Measurements from ENCODE around the gene LRRC71. TPM values are rescaled to one million over a fixed set of nuclear protein-coding genes. Genes with fewer than 3 reads are reported as not detected.

The LRRC71 gene
- total and polyA plus RNA-seq, 10 donors = 0.03 to 0.51 (median 0.33) TPM; not detected in 4

DNA sequence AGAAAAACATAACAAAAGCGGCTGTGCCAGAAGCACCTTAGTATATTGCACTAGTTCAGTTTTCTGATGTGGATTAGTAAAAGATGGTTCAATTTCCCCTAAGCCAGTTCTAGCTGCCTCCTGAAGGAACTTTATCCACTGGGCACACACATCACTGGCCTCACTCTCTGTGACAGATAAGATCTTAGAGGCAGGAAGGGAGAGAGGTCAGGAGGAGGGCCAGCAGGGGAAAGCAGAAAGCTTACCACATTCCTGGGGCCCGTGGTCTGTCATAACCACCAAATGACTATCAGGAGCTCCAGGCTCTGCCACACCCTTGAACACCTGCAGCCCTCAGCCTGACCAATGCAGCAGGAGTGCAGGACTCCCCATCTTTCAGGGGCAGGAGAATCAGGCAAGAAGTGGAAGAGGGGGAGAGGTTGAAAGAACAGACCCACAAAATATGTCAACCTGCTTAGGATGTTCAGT, 37.8 kb downstream of the LRRC71 start:
- H3K4me1 ChIP-seq = peaks cover 0 to 17% (median 3%) of the 10 kb centered on the region in 6 donors
- no peak for DNase-seq
- 51 to 63% (median 55%) methylated on average over 2 of the region's 2 CpGs for WGBS, 5 donors
- H3K9me3 ChIP-seq = no peaks in the 10 kb centered on the region
- peaks cover 3 to 100% (median 48%) of the 10 kb centered on the region in 6 donors for H3K36me3 ChIP-seq
- H3K4me3 ChIP-seq = no peak overlapping the region
- no peaks in the 10 kb centered on the region for H3K27me3 ChIP-seq (replicated peaks in 1 of 7)
- H3K27ac ChIP-seq = no peak overlapping the region
- TF ChIP-seq POLR2A (IDR thresholded peaks at IDR 0.05) (no peak), POLR2AphosphoS5 (IDR thresholded peaks at IDR 0.05) (no peak)
- TF ChIP-seq, protein P1, sequence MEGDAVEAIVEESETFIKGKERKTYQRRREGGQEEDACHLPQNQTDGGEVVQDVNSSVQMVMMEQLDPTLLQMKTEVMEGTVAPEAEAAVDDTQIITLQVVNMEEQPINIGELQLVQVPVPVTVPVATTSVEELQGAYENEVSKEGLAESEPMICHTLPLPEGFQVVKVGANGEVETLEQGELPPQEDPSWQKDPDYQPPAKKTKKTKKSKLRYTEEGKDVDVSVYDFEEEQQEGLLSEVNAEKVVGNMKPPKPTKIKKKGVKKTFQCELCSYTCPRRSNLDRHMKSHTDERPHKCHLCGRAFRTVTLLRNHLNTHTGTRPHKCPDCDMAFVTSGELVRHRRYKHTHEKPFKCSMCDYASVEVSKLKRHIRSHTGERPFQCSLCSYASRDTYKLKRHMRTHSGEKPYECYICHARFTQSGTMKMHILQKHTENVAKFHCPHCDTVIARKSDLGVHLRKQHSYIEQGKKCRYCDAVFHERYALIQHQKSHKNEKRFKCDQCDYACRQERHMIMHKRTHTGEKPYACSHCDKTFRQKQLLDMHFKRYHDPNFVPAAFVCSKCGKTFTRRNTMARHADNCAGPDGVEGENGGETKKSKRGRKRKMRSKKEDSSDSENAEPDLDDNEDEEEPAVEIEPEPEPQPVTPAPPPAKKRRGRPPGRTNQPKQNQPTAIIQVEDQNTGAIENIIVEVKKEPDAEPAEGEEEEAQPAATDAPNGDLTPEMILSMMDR (IDR thresholded peaks at IDR 0.05 in 8 of 11, conservative IDR thresholded peaks at IDR 0.05 in 3 of 11) = no peak
- intact Hi-C loops (cut with DNase I; ENCODE audit: low total_unique reads) = loop anchor here (10.0 kb wide), 1 partner anchor 77 kb away; no protein-coding TSS in a partner anchor

DNA sequence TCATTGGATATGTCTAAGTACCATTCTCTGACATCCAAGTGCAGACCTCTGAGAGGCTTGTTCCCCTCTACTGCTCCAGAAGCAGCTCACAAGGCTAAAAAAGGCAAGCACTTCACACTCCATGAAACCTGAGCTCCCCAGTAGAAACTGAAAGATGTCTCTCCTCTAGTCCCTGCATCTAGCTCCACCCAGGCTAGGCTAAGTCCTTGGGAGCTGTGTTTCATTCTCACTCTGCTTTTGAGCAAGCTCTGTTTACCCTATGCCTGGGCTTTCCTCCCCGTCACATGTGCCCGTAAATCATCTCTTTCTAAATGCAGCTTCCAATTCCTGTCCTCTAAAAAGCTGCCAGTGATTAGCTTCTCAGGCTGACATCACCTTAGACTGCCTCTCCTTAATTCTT, 39.0 kb downstream of the LRRC71 start:
- no peak for TF ChIP-seq POLR2A (IDR thresholded peaks at IDR 0.05)
- no peak for TF ChIP-seq POLR2AphosphoS5 (IDR thresholded peaks at IDR 0.05)
- TF ChIP-seq, protein P1 (IDR thresholded peaks at IDR 0.05 in 8 of 11, conservative IDR thresholded peaks at IDR 0.05 in 3 of 11) = no peak
- Histone ChIP-seq H3K4me3 (no peak overlapping the region), H3K9me3 (no peaks in the 10 kb centered on the region), H3K4me1 (peaks cover 0 to 29% (median 12%) of the 10 kb centered on the region in 6 donors), H3K27me3 (replicated peaks in 1 of 7) (no peaks in the 10 kb centered on the region), H3K27ac (no peak overlapping the region), H3K36me3 (peaks cover 3 to 89% (median 48%) of the 10 kb centered on the region in 6 donors)
- no peak for DNase-seq
- intact Hi-C loops (cut with DNase I; ENCODE audit: low total_unique reads) = loop anchor here (10.0 kb wide), 1 partner anchor 75 kb away; no protein-coding TSS in a partner anchor
- WGBS, 5 donors = 68 to 86% (median 81%) methylated on average over 2 of the region's 2 CpGs

DNA sequence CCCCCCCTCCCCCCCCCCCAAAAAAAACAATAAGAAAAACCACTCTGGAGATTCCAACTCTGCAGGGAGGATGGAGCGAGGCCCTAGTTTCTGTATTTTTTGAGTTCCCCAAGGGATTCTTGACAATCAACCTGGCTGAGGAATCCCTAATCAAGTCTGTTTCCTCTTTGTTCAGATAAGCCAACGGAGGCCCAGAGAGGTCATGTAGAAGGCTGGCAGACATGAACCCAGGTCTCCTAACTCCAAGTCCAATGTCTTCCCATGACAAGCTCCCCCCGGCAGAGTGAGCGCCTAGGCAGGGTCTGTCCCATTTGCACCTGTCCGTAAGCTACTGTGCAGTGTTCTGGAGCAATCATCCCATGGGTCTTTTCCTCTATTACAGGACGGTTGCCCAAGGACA, 39.5 kb downstream of the LRRC71 start:
- Histone ChIP-seq H3K36me3 (peaks cover 3 to 84% (median 44%) of the 10 kb centered on the region in 6 donors), H3K4me3 (no peak overlapping the region), H3K9me3 (no peaks in the 10 kb centered on the region), H3K27ac (no peak overlapping the region), H3K4me1 (peaks cover 0 to 29% (median 12%) of the 10 kb centered on the region in 6 donors), H3K27me3 (replicated peaks in 1 of 7) (no peaks in the 10 kb centered on the region)
- no peak for DNase-seq
- intact Hi-C loops (cut with DNase I; ENCODE audit: low total_unique reads) = loop anchor here (10.0 kb wide), 1 partner anchor 75 kb away; no protein-coding TSS in a partner anchor
- TF ChIP-seq POLR2AphosphoS5 (IDR thresholded peaks at IDR 0.05) (no peak), POLR2A (IDR thresholded peaks at IDR 0.05) (no peak)
- TF ChIP-seq, protein P1 (IDR thresholded peaks at IDR 0.05 in 8 of 11, conservative IDR thresholded peaks at IDR 0.05 in 3 of 11) = no peak
- WGBS, 5 donors = 76 to 86% (median 82%) methylated on average over 6 of the region's 6 CpGs

DNA sequence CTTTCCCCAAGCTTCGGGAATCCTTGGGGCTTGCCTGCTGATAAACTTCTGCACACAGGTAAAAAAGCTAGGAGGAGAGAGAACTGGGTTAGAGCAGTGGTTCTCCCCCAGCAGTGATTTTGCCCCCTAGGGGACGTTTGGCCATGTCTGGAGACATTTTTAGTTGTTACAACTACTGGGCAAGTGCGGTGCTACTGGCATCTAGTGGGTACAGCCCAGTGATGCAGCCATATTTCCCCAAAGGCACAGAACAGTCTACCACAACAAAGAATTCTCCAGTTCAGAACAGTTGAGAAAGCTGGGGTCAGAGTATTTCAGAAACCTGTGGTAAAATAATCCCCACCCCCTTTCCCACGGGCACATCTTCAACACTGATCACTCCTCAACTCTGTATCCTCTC, 41.3 kb downstream of the LRRC71 start:
- H3K9me3 ChIP-seq = no peaks in the 10 kb centered on the region
- DNase-seq = no peak
- 49 to 66% (median 61%) methylated on average over 4 of the region's 4 CpGs for WGBS, 5 donors
- peaks cover 3 to 72% (median 27%) of the 10 kb centered on the region in 6 donors for H3K36me3 ChIP-seq
- H3K4me3 ChIP-seq = no peak overlapping the region
- intact Hi-C loops (cut with DNase I; ENCODE audit: low total_unique reads) = no loop called here
- TF ChIP-seq POLR2A (IDR thresholded peaks at IDR 0.05) = no peak
- TF ChIP-seq, protein P1 (IDR thresholded peaks at IDR 0.05 in 8 of 11, conservative IDR thresholded peaks at IDR 0.05 in 3 of 11) = no peak
- no peak for TF ChIP-seq POLR2AphosphoS5 (IDR thresholded peaks at IDR 0.05)
- H3K27ac ChIP-seq = no peak overlapping the region
- H3K27me3 ChIP-seq (replicated peaks in 1 of 7) = no peaks in the 10 kb centered on the region
- H3K4me1 ChIP-seq = peaks cover 0 to 29% (median 12%) of the 10 kb centered on the region in 6 donors

Data from spleen (tissue), 11 donors.